SIG-M5 (cell line): ENCODE data around the gene ITPKC.

ENCODE experiments used
- DNase-seq: peaks from one replicate; lab custom pipeline; 2025; lab: John Stamatoyannopoulos, UW

The ITPKC gene

DNA sequence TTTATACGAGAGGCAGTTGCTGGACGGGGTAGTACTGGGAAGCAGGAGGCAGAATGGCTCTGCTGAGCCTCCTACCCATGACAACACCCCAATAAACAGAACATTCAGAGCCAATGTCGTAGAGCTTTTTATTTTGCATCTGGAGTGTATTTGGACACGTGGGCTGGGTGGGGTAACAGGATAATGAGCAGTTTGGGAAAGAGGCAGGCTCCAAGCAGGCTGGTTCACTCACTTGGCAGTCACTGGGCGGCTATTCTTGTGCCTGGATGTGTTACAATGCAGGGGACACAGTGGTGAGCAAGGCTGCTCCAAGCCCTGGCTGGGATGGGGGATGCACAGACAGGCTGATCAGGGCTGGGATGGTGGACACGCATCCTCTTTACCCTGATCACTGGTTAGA, 23.8 kb downstream of the ITPKC start:
- no peak for DNase-seq

DNA sequence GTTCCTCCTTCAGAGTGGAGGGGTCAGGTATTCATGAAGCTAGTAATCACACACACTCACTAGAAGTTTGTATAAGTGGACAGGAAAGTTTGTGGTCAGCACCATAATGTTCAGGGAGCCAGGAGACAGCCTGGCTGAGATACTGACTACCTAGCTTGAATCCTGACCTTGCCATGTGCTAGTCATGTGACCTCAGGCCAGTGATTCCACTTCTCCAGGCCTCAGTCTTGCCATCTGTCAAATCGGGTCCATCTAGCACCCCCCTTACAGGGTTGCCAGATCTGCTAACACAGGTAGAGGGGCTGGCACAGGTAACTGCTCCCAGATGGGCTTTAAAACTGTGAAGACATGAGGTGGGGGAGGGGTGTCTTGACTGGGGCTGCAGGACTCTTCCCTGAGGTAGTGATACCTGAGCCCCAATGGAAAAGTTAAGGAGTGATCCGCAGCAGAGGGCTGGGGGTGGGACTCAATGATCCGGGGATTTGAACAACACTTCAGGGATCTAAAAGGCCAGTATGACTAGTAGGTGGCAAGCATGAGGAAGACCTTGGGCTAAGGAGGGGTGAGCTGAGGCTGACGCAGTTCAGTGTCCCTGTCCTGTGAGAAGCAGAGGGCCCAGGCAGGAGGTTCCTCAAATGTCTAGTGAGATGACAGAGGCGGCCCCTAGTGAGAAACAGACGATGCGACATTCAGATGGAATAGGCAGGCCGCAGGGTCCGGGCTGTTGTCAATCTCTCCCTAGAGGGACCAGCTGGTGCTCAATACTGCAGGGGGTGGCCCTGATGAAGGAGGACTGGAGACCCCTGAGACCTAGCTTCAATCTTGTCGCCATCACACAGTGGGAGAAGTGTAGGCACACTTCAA, 24.8 kb downstream of the ITPKC start:
- DNase-seq = no peak

DNA sequence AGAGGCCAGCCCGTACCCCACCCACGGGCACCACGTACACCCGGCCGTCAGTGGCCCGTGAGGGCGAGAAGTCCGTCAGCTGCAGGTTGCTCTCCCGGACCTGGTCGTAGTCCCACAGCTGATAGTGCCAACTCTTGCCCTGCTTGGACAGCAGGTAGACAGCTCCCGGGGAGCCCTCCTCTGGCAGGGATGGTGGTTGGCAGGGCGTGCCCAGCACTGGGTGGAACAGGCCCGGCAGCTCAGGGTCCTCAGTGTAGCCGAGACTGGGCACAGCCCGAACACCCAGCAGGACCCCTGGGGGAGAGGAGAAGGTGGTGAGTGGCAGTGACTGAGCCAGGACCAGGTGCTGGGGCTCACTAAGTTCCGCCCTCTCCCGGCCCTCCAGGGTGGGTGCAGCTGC, 25.6 kb downstream of the ITPKC start:
- no peak for DNase-seq

DNA sequence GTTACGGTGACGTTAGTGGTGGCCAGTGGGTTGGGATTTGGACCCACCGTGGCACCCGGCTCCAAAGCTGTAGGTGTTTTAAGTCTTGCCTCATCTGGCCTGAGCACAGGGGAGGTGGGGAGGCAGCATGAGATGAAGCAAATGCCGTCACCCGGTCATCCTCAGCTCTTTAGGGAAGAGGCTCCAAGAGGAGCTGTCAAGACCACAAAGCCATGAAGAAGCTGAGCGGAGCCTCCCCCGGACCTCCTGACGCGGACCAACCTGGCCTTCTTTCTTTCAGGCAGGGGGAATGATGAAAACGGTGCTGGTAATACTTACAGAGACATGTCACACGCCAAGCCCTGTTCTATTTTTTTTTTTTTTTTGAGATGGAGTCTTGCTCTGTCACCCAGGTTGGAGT, 26.0 kb downstream of the ITPKC start:
- no peak for DNase-seq

DNA sequence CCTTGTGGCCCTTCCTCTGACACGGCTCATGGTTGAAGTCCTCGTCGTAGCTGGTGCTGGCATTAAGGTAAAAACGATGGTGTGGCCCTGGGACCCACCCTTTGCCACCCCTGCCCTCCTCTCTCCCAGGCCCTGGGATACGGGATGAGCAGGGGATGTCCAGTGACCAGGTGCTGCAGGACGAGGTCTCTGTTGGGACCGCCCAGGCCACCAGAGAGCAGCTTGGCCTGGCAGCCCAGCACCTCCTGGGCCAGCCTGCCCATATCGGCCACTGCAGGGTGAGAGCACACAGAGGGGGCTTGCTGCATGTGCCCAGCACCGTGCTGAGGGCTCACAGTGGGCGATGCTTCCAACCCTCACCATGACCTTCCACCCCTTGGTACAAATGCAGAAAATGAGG, 27.0 kb downstream of the ITPKC start:
- no peak for DNase-seq

DNA sequence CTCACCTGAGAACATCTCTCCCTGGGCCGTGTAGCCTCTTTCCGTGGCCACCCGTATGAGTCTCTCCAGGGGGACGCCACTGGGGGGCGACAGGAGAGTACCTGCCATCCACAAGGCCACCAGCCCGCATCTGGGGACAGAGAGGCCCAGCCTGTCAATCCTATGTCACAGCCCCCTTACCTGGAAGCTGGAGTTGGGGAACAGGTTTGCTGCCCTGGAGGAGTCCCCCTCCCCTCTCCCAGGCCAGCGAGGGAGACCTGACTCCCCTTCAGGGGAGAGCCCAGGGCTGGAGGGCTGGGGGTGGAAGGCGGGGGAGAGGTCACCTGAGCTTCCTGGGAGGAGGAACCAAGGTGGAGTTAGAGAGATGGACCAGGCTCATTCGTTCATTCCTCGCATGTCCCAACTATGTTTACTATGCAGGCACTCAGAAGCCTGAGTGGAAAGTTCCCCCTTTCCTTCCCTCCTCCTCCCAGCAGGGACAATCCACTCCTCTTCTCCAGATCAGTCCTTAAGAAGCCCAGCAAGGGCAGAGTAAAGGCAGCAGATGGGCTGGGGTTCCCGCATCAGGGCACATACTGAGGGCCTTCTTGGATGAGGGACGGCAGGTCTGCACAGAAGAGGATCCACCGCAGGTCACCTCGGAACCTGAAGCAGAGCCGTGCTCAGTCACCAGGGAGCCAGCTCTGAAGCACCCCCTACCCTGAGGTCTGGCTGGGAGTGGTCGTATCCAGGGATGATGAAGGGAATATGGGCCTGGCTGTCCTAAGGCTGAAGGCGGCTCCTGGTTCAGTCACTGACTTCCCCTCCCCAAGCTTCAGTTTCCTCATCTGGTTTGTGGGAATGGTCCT, 27.9 kb downstream of the ITPKC start:
- DNase-seq = no peak

DNA sequence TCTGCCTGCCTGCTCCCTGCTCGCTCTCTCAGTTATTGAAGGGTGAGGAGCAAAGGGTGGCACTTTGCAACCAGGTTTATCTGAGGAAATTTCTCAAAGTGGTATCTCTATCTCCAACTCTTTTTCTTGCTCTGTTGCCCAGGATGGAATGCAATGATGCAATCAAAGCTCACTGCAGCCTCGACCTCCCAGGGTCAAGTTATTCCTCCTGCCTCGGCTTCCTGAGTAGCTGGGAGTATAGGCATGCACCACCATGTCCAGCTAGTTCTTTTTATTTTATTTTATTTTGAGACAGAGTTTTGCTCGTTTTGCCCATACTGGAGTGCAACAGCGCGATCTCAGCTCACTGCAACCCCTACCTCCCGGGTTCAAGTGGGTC, 28.5 kb downstream of the ITPKC start:
- DNase-seq = no peak

DNA sequence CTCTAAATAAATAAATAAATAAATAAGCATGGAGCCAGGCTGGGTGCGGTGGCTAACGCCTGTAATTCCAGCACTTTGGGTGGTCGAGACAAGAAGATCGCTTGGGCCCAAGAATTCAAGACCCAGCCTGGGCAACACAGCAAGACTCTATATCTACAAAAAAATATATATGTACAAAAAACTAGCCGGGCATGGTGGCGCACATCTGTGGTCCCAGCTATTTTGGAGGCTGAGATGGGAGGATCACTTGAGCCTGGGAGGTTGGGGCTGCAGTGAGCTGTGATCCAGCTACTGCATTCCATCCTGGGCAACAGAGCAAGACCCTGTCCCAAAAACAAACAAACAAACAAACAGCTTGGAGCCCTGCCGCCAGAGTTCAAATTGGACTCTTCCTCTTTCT, 30.6 kb downstream of the ITPKC start:
- no peak for DNase-seq

DNA sequence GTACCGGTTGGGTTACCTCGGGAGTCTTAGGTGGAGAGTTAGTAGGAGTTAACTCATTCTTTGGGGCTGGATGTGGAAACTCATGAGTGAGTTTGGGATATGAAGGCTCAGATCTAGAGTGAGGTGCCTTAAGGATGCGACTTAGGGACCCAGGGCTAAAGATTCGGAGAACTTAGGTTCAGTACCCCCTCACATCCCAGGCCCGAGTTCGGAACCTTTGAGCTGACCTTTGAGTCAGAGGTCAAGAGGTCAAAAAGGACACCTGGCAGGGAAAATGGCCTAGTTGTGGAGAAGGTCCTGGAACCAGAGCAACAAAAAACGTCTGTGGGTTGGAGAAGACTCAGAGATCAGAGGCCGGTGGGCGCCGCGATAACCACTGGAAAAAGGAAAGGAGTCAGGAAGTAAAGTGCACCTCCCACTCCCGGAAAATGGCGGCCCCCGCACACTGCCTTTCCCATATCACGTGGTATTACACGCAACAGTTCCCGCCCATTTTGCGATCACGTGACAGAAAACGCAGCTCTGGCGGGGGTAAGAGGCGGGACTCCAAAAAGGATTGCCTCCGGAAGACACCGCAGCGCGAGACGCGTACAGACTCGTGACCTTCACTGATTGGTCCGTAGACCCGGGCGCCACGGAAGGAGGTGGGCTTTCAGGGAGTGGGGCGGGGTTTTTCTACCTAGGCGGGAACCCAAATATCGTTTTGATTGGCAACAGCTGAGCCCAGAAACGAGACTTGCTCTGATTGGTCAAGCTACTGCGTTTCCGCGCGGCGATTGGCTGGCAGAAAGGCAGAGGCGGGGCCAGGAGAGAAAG, 33.4 kb downstream of the ITPKC start, which contains the start of gene ACTMAP:
ACTMAP (minus strand) TSS at position 420 of the 816 bp plus-strand sequence. CDS start 674 bp downstream, outside the sequence.
- DNase-seq = peak; percentile 92

DNA sequence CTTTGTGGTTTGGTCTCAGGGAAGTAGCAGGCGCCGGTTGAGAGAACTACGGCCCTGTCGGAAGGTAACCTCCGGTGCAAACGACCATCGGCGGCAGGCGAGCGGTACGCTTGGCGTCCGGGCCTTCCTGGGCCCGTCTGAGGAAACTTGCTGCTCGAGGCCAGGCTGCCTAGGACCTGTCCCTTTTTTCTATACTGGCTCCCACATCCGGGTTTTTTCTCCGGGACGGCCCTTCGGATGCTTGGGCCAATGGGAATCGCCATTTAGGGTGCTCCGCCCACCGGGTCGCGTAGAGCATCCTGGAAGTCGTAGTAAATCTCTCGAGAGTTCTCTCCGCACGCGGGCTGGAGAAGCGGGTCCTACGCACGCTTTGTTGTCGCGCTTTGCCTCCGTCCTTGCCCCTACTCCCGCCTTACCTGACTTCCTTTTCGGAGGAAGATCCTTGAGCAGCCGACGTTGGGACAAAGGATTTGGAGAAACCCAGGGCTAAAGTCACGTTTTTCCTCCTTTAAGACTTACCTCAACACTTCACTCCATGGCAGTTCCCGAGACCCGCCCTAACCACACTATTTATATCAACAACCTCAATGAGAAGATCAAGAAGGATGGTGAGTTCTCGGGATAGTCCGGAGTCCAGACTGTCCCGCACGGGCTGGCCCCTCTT, 34.1 kb downstream of the ITPKC start, which contains the start of gene SNRPA:
SNRPA (plus strand) TSS at position 330 of the 664 bp plus-strand sequence; CDS start at position 536, 206 bp downstream.
- peak; percentile 53 for DNase-seq

DNA sequence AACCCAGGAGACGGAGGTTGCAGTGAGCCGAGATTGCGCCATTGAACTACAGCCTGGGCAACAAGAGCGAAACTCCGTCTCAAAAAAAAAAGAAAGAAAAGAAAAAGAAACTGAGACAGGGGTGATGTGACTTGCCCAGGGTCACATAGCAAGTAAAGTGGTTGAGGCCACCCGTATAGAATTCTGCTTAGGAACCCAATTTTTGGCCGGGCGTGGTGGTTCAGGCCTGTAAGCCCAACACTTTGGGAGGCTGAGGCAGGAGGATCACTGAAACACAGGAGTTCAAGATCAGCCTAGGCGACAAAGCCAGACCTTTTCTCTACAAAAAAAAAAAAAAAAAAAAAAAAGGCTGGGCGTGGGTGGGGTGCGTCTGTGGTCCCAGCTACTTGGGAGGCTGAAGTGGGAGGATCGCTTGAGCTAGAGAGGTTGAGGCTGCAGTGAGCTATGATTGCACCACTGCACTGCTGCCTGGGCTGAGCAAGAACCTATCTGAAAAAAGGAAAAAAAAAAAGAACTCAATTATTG, 35.4 kb downstream of the ITPKC start:
- DNase-seq = no peak

DNA sequence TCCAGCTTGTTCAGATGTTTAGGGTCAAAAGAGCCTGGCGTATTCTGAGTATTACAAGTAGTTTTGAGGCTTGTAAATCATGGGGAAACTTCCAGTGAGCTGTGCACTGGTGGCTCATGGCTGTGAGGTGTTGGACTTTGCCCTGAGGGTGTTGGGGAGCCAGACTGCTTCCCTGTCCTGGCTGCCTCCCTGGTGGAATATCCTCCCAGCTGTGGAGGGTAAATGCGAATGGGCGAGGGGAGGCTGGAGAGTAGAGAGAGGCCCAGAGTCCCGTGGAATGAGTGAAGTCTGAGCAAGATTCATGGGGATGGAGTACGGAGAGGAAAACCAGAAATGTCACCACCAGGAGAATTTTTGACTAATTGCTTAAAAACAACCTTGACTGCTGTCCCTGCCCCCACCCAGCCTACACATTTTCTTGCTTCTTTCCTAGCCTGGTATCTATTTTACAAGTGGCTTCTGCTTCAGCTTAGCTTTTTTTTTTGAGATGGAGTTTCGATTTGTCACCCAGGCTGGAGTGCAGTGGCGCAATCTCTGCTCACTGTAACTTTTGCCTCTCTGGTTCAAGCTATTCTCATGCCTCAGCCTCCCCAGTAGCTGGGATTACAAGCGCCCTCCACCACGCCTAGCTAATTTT, 37.8 kb downstream of the ITPKC start:
- peak; percentile 67 for DNase-seq

DNA sequence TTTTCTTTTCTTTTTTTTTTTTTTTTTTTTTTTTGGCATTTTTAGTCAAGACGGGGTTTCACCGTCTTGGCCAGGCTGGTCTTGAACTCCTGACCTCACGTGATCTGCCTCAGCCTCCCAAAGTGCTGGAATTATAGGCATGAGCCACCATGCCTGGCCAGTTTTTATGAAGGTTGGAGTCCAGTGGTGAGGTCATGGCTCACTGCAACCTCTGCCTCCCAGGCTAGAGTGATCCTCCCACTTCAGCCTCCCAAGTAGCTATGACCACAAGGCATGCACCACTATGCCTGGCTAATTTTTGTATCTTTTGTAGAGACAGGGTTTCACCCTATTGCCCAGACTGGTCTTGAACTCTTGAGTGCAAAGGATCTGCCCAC, 38.3 kb downstream of the ITPKC start:
- no peak for DNase-seq

DNA sequence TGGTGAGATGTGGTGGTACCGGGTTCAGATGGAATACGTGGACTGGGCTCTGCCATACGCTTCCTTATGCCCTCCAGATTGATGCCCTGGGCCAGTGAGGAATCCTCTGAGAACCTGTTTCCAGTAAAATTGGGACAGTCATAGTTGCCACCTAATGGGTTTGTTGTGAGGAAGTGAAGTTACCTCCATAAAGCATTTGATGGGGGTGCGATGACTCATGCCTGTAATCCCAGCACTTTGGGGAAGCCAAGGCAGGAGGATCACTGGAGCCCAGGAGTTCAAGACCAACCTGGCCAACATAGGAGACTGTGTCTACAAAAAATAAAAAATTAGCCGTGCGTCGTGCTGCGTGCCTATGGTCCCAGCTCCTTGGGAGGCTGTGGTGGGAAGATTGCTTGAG, 38.9 kb downstream of the ITPKC start:
- DNase-seq = no peak

DNA sequence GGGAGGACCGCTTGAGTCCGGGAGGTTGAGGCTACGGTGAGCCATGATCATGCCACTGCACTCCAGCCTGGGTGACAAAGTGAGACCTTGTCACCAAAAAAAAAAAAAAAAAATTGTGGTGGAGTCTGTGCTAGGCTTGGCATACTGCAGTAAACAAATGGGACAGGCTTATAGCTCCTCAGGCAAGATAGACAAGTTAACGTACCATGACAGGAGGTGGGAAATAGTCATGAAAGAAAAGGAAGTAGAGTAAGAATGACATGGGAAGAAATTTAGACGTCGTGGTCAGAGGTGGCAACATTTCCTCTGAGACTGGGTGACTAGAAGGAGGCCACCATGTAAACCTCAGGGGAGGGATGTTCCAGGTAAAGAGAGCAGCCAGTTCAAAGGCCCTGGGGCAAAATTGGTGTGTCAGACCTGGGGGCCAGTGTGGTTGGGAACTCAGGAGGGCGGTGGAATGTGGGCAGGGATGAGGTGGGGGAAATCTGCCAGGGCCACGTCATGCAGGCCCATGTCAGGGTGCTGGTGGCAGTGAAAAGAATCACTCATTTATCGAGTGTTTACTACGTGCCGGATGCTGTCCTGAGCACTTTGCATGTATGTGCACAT, 39.7 kb downstream of the ITPKC start:
- DNase-seq = no peak

DNA sequence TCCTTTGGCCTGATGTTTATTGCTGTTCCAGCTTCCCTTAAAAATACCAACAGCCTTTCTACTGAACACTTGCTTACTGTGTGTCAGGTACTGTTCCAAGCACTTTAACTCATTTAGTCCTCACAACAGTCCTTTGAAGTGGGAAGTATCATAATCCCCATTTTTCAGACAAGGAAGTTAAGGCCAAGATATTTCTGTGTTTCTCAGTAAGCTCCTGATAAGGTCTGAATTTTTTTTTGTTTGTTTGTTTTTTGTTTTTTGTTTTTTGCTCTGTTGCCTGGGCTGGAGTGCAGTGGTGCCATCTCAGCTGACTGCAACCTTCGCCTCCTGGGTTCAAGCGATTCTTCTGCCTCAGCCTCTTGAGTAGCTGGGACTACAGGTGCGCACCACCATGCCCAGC, 41.6 kb downstream of the ITPKC start:
- no peak for DNase-seq

DNA sequence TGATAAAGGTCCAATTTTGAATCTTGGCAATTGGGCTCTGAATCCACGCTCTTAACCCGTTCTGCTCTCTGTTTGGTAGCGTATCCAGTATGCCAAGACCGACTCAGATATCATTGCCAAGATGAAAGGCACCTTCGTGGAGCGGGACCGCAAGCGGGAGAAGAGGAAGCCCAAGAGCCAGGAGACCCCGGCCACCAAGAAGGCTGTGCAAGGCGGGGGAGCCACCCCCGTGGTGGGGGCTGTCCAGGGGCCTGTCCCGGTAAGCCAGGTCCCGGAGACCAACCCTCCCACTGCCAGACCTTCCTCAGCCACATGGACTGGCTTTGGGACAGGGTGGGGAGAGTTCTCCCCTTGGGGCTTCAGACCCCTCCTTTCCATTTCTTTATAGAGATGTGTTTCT, 42.4 kb downstream of the ITPKC start:
- no peak for DNase-seq

DNA sequence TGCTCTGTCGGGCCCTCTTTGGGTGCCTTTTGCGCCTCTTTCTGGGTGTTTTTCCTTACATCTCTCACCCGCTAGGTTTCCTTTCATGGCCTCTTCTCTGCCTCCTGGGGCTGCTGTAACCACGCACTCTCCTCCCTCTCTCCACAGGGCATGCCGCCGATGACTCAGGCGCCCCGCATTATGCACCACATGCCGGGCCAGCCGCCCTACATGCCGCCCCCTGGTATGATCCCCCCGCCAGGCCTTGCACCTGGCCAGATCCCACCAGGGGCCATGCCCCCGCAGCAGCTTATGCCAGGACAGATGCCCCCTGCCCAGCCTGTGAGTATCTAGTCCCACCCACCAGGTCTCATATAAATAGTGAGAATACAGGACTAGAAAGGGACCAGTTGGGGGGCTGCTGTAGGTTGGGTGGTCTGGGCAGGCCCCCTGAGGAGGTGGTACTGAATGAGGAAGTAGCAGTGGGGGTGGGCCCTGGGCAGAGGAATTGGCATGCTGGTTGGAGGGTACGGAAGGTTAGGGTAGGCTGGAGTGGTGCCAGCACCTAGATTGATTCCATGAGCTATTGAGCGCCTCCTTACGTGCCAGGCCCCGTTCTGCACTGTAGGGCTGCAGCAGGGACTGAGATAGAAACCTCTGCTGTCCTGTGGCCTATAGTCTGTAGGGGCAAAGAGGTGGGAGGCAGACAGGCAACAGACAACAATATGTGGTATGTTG, 46.0 kb downstream of the ITPKC start:
- DNase-seq = no peak

DNA sequence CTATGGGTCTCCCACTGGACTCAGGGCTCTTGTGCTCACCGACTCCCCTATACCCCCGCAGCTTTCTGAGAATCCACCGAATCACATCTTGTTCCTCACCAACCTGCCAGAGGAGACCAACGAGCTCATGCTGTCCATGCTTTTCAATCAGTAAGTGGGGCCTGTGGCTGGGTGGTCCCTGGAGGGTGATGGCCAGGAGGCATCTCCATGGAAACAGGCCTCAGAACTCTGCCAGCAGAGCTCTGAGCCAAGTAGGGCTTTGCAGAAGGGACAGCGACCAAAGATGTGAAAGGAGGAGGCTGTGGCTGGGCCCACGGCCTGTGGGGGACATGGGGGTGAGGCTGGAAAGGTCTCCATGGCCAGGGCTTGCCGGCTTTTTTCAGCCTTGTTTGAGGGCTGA, 46.6 kb downstream of the ITPKC start:
- DNase-seq = no peak

DNA sequence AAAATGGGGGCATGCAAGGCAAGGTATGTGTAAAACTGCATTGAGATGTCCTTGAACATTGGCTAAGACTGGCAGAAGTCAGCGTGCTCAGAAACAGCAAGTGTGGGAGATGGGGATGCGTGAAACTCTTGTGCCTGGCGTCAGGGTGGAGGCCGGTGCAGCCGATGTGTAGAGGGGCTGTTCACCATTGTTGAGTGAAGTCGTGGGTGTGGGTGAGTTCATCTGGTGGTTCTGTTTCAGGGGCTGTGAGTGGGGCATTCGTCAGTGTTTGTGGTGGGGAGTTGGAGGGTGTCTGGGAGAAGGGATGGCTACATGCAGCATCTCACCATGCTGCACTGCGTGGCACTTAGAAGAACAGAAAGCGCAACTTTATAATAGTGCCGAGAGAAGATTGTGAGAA, 47.1 kb downstream of the ITPKC start:
- DNase-seq = no peak
